M059J (cell line): ENCODE data around the gene SLC25A22. TPM values are rescaled to one million over a fixed set of nuclear protein-coding genes. Genes with fewer than 3 reads are reported as not detected.
A peak's percentile ranks its signal among the peaks of the same experiment; 100 is the strongest.

ENCODE experiments used
- DNase-seq: peaks from one replicate; pipeline ENCODE4 v3.0.0-alpha.2; 2012; ENCODE audit warnings: low read depth
- total RNA-seq: library from RNA; depleted of rRNA; stranded (reverse); fragments of >200 nt; shearing (Covaris generic); gene quantifications from 2 replicates; pipeline ENCODE4 v1.2.3, GENCODE V29; 2014; rRNA removed

SLC25A22 gene
- total RNA-seq, 1 experiment from 2014 or later, result 26.5 TPM

- DNase-seq, result peak; percentile 88
These were observed 50.7 kb downstream of the SLC25A22 start, which contains the start of gene TALDO1 for GRCh38 chr11:747158-748006. Gene TALDO1 (plus strand): TSS chr11:747464. CDS start chr11:747482, 18 bp downstream.

- peak; percentile 66 for DNase-seq
These were observed 51.6 kb downstream of the SLC25A22 start for GRCh38 chr11:746289-747157.

GRCh38 chr11:745428-745827, 52.7 kb downstream of the SLC25A22 start:
- no peak for DNase-seq

GRCh38 chr11:742571-743201, 55.4 kb downstream of the SLC25A22 start:
- DNase-seq, result no peak

GRCh38 chr11:742156-742546, 55.9 kb downstream of the SLC25A22 start:
- no peak for DNase-seq

Other genes starting within 250 kb of the SLC25A22 start
- 1.1 and 3.8 TPM in 2 replicates for gene LMNTD2, start 237.5 kb downstream of the SLC25A22 start, total RNA-seq
- gene RASSF7, start 237.3 kb downstream of the SLC25A22 start, total RNA-seq, result 53.4 and 56.0 TPM in 2 replicates
- 17.0 and 24.3 TPM in 2 replicates for gene PHRF1, start 221.8 kb downstream of the SLC25A22 start, total RNA-seq
- not detected in 2 replicates for gene IRF7, start 182.3 kb downstream of the SLC25A22 start, total RNA-seq
- gene CDHR5, start 173.3 kb downstream of the SLC25A22 start, total RNA-seq, result not detected in 2 replicates
- gene SCT, start 171.1 kb downstream of the SLC25A22 start, total RNA-seq, result not detected in 2 replicates
- not detected in 2 replicates for gene DRD4, start 161.0 kb downstream of the SLC25A22 start, total RNA-seq
- 31.0 and 50.8 TPM in 2 replicates for gene DEAF1, start 103.1 kb downstream of the SLC25A22 start, total RNA-seq
- 7.9 and 14.9 TPM in 2 replicates for gene TMEM80, start 102.5 kb downstream of the SLC25A22 start, total RNA-seq
- 4.9 and 10.6 TPM in 2 replicates for gene EPS8L2, start 92.0 kb downstream of the SLC25A22 start, total RNA-seq
- 247 and 252 TPM in 2 replicates for gene TALDO1, start 50.8 kb downstream of the SLC25A22 start, total RNA-seq
- 22.5 and 25.6 TPM in 2 replicates for gene GATD1, start 20.8 kb downstream of the SLC25A22 start, total RNA-seq
- not detected in 2 replicates for gene CEND1, start 8.2 kb downstream of the SLC25A22 start, total RNA-seq
- 3.3 and 8.2 TPM in 2 replicates for gene PIDD1, start 7.0 kb upstream of the SLC25A22 start, total RNA-seq
- 714 and 877 TPM in 2 replicates for gene RPLP2, start 11.7 kb upstream of the SLC25A22 start, total RNA-seq
- gene PNPLA2, start 20.6 kb upstream of the SLC25A22 start, total RNA-seq, result 27.8 and 50.0 TPM in 2 replicates
- 2.1 and 9.6 TPM in 2 replicates for gene CRACR2B, start 29.6 kb upstream of the SLC25A22 start, total RNA-seq
- gene CD151, start 34.7 kb upstream of the SLC25A22 start, total RNA-seq, result 588 and 642 TPM in 2 replicates
- 147 and 201 TPM in 2 replicates for gene POLR2L, start 44.2 kb upstream of the SLC25A22 start, total RNA-seq
- gene TSPAN4, start 44.6 kb upstream of the SLC25A22 start, total RNA-seq, result 207 and 240 TPM in 2 replicates
- gene CHID1, start 112.5 kb upstream of the SLC25A22 start, total RNA-seq, result 88.2 and 92.6 TPM in 2 replicates
- gene AP2A2, start 127.6 kb upstream of the SLC25A22 start, total RNA-seq, result 40.9 and 49.3 TPM in 2 replicates
- gene MUC6, start 238.4 kb upstream of the SLC25A22 start, total RNA-seq, result not detected in 2 replicates